ENCODE data around the gene C7. TPM values are rescaled to one million over a fixed set of nuclear protein-coding genes. Genes with fewer than 3 reads are reported as not detected.

Gene C7
- total and polyA plus RNA-seq, 8 donors = 22.4 to 317 (median 181) TPM

GRCh38 chr5:40945111-40945510, 35.8 kb downstream of the C7 start:
- Histone ChIP-seq H3K36me3 (no peaks in the 10 kb centered on the region), H3K27ac (no peak overlapping the region), H3K4me1 (no peaks in the 10 kb centered on the region), H3K4me3 (no peak overlapping the region), H3K27me3 (no peaks in the 10 kb centered on the region), H3K9me3 (no peaks in the 10 kb centered on the region)
- DNase-seq = no peak
- intact Hi-C loops (cut with DNase I; ENCODE audit: low total_unique reads) = no loop called here
- TF ChIP-seq EP300 (IDR thresholded peaks at IDR 0.05) (no peak), POLR2AphosphoS5 (IDR thresholded peaks at IDR 0.05) (no peak), CTCF (IDR thresholded peaks at IDR 0.05) (no peak), POLR2A (IDR thresholded peaks at IDR 0.05) (no peak)
- 95 to 97% (median 96%) methylated on average over 5 of the region's 5 CpGs for WGBS, 5 donors

GRCh38 chr5:40955313-40955712, 46.0 kb downstream of the C7 start:
- WGBS, 5 donors = 81 to 87% (median 83%) methylated on average over 5 of the region's 5 CpGs
- peaks cover 0 to 11% (median 3%) of the 10 kb centered on the region in 4 donors for H3K9me3 ChIP-seq
- intact Hi-C loops (cut with DNase I; ENCODE audit: low total_unique reads) = no loop called here
- no peak overlapping the region for H3K27ac ChIP-seq
- H3K27me3 ChIP-seq = no peaks in the 10 kb centered on the region
- DNase-seq = no peak
- no peaks in the 10 kb centered on the region for H3K4me1 ChIP-seq
- no peak overlapping the region for H3K4me3 ChIP-seq
- TF ChIP-seq EP300 (IDR thresholded peaks at IDR 0.05) (no peak), POLR2A (IDR thresholded peaks at IDR 0.05) (no peak)
- H3K36me3 ChIP-seq = no peaks in the 10 kb centered on the region

GRCh38 chr5:40957048-40957447, 47.8 kb downstream of the C7 start:
- Histone ChIP-seq H3K9me3 (peaks cover 0 to 11% (median 3%) of the 10 kb centered on the region in 4 donors), H3K4me1 (no peaks in the 10 kb centered on the region), H3K36me3 (no peaks in the 10 kb centered on the region), H3K27ac (no peak overlapping the region), H3K27me3 (no peaks in the 10 kb centered on the region), H3K4me3 (no peak overlapping the region)
- no peak for TF ChIP-seq CTCF (IDR thresholded peaks at IDR 0.05)
- no peak for TF ChIP-seq EP300 (IDR thresholded peaks at IDR 0.05)
- no peak for TF ChIP-seq POLR2AphosphoS5 (IDR thresholded peaks at IDR 0.05)
- no peak for TF ChIP-seq POLR2A (IDR thresholded peaks at IDR 0.05)
- intact Hi-C loops (cut with DNase I; ENCODE audit: low total_unique reads) = no loop called here
- DNase-seq = no peak
- WGBS, 5 donors = 86 to 99% (median 96%) methylated on average over 3 of the region's 3 CpGs

- Histone ChIP-seq H3K4me1 (no peaks in the 10 kb centered on the region), H3K36me3 (no peaks in the 10 kb centered on the region), H3K4me3 (no peak overlapping the region), H3K27me3 (no peaks in the 10 kb centered on the region), H3K9me3 (peaks cover 0 to 11% (median 3%) of the 10 kb centered on the region in 4 donors), H3K27ac (no peak overlapping the region)
- DNase-seq = no peak
- WGBS, 5 donors = 91 to 94% (median 92%) methylated on average over 5 of the region's 5 CpGs
- TF ChIP-seq POLR2AphosphoS5 (IDR thresholded peaks at IDR 0.05) (no peak), EP300 (IDR thresholded peaks at IDR 0.05) (no peak), POLR2A (IDR thresholded peaks at IDR 0.05) (no peak), CTCF (IDR thresholded peaks at IDR 0.05) (no peak)
- intact Hi-C loops (cut with DNase I; ENCODE audit: low total_unique reads) = no loop called here
These were observed 49.5 kb downstream of the C7 start for GRCh38 chr5:40958811-40959210.

- 86 to 98% (median 97%) methylated on average over 1 of the region's 1 CpG for WGBS, 5 donors
- Histone ChIP-seq H3K9me3 (peaks cover 0 to 11% (median 3%) of the 10 kb centered on the region in 4 donors), H3K4me1 (no peaks in the 10 kb centered on the region), H3K27ac (no peak overlapping the region), H3K27me3 (no peaks in the 10 kb centered on the region), H3K36me3 (no peaks in the 10 kb centered on the region), H3K4me3 (no peak overlapping the region)
- TF ChIP-seq POLR2AphosphoS5 (IDR thresholded peaks at IDR 0.05) (no peak), POLR2A (IDR thresholded peaks at IDR 0.05) (no peak), EP300 (IDR thresholded peaks at IDR 0.05) (no peak), CTCF (IDR thresholded peaks at IDR 0.05) (no peak)
- DNase-seq = no peak
- intact Hi-C loops (cut with DNase I; ENCODE audit: low total_unique reads) = no loop called here
These were observed 50.7 kb downstream of the C7 start for GRCh38 chr5:40960037-40960436.
